Parathyroid adenoma (tissue), 2 donors: ENCODE results near the gene MAGEA9.
"Not testable (repeated sequence)": the region's sequence is repeated elsewhere in the genome, so short reads cannot be mapped to it uniquely, and the experiment has no call there.

ENCODE experiments used
- H2AFZ ChIP-seq: fragments of 300-600 bp; sonication (generic); one replicate; pipeline ENCODE4 v1.7.0; 2017; ENCODE audit warnings: antibody characterized with exemption, mild to moderate bottlenecking
- H3K27ac ChIP-seq: fragments of 300-600 bp; sonication (generic); one replicate; pipeline ENCODE4 v1.7.0; 2017
- H3K27me3 ChIP-seq: fragments of 300-600 bp; sonication (generic); one replicate; pipeline ENCODE4 v1.7.0; 2017; ENCODE audit warnings: low read length; ENCODE audit not compliant: control insufficient read depth, insufficient read depth
- H3K36me3 ChIP-seq: fragments of 300-600 bp; sonication (generic); one replicate; pipeline ENCODE4 v1.7.0; 2017; ENCODE audit warnings: low read length; ENCODE audit not compliant: control insufficient read depth, insufficient read depth
- H3K4me1 ChIP-seq: fragments of 300-600 bp; sonication (generic); one replicate; pipeline ENCODE4 v1.7.0; 2017; ENCODE audit warnings: control low read depth
- H3K4me2 ChIP-seq: fragments of 300-600 bp; sonication (generic); one replicate; pipeline ENCODE4 v1.7.0; 2017; ENCODE audit warnings: low read length
- H3K4me3 ChIP-seq: fragments of 300-600 bp; sonication (generic); one replicate; pipeline ENCODE4 v1.7.0; 2017; ENCODE audit warnings: low read depth, low read length
- H3K79me2 ChIP-seq: fragments of 300-600 bp; sonication (generic); one replicate; pipeline ENCODE4 v1.7.0; 2017; ENCODE audit warnings: control low read depth
- H3K9ac ChIP-seq: fragments of 300-600 bp; sonication (generic); one replicate; pipeline ENCODE4 v1.7.0; 2017; ENCODE audit warnings: mild to moderate bottlenecking
- H3K9me3 ChIP-seq: fragments of 300-600 bp; sonication (generic); one replicate; pipeline ENCODE4 v1.7.0; 2017; ENCODE audit warnings: low read length; ENCODE audit not compliant: control insufficient read depth
- CTCF ChIP-seq: fragments of 300-600 bp; sonication (generic); IDR thresholded peaks from one replicate; pipeline ENCODE4 v1.7.0; 2017; ENCODE audit warnings: antibody characterized with exemption, mild to moderate bottlenecking
- donor health status: primary hyperparathyroidism.

The MAGEA9 gene

GRCh38 chrX:149759824-149760223 is 21.9 kb upstream of the MAGEA9 start:
- H3K79me2 ChIP-seq, result no peaks in the 10 kb centered on the region

GRCh38 chrX:149760965-149761364 is 20.8 kb upstream of the MAGEA9 start:
- TF ChIP-seq CTCF, result no peak
- Histone ChIP-seq H3K9me3 (no peaks in the 10 kb centered on the region), H3K9ac (no peak overlapping the region), H3K27me3 (no peaks in the 10 kb centered on the region), H3K4me3 (no peak overlapping the region), H3K4me1 (no peaks in the 10 kb centered on the region), H3K27ac (no peak overlapping the region), H3K79me2 (no peaks in the 10 kb centered on the region), H3K36me3 (no peaks in the 10 kb centered on the region), H2AFZ (no peak overlapping the region), H3K4me2 (no peak overlapping the region)

More at GRCh38 chrX:149759824-149760223, 21.9 kb upstream of the MAGEA9 start:
- TF ChIP-seq CTCF, result no peak
- H3K4me2 ChIP-seq, result no peak overlapping the region
- H3K9ac ChIP-seq, result no peak overlapping the region
- no peaks in the 10 kb centered on the region for H3K36me3 ChIP-seq
- H3K4me3 ChIP-seq, result no peak overlapping the region
- no peaks in the 10 kb centered on the region for H3K27me3 ChIP-seq
- no peaks in the 10 kb centered on the region for H3K4me1 ChIP-seq
- no peak overlapping the region for H2AFZ ChIP-seq
- no peak overlapping the region for H3K27ac ChIP-seq
- no peaks in the 10 kb centered on the region for H3K9me3 ChIP-seq

GRCh38 chrX:149761858-149762674 is 19.7 kb upstream of the MAGEA9 start:
- not testable (repeated sequence) for H2AFZ ChIP-seq, H3K79me2 ChIP-seq, H3K27ac ChIP-seq, H3K9ac ChIP-seq, H3K27me3 ChIP-seq, H3K4me3 ChIP-seq, H3K9me3 ChIP-seq, H3K4me2 ChIP-seq, H3K4me1 ChIP-seq, H3K36me3 ChIP-seq

GRCh38 chrX:149762696-149763614 is 18.8 kb upstream of the MAGEA9 start:
- Histone ChIP-seq H3K4me3 (no peak overlapping the region), H3K4me2 (no peak overlapping the region), H3K27me3 (no peaks in the 10 kb centered on the region), H3K9ac (no peak overlapping the region), H3K9me3 (no peaks in the 10 kb centered on the region), H3K4me1 (no peaks in the 10 kb centered on the region), H3K36me3 (no peaks in the 10 kb centered on the region), H3K27ac (no peak overlapping the region), H3K79me2 (no peaks in the 10 kb centered on the region), H2AFZ (no peak overlapping the region)
- TF ChIP-seq CTCF, result no peak

GRCh38 chrX:149770344-149770743 is 11.4 kb upstream of the MAGEA9 start:
- H3K4me2 ChIP-seq, H3K27ac ChIP-seq, H3K9ac ChIP-seq, H3K79me2 ChIP-seq, H3K4me3 ChIP-seq, H3K36me3 ChIP-seq, H3K27me3 ChIP-seq, H3K9me3 ChIP-seq, H2AFZ ChIP-seq, H3K4me1 ChIP-seq: not testable (repeated sequence)

- H3K79me2 ChIP-seq, H3K9ac ChIP-seq, H3K27ac ChIP-seq, H3K27me3 ChIP-seq, H3K4me2 ChIP-seq, H3K4me1 ChIP-seq, H3K4me3 ChIP-seq, H3K36me3 ChIP-seq, H2AFZ ChIP-seq, H3K9me3 ChIP-seq: not testable (repeated sequence)
These were observed 8.7 kb upstream of the MAGEA9 start for GRCh38 chrX:149773026-149773425.

- H3K36me3 ChIP-seq, H2AFZ ChIP-seq, H3K27ac ChIP-seq, H3K9me3 ChIP-seq, H3K27me3 ChIP-seq, H3K9ac ChIP-seq, H3K79me2 ChIP-seq, H3K4me3 ChIP-seq, H3K4me1 ChIP-seq, H3K4me2 ChIP-seq: not testable (repeated sequence)
These were observed 8.0 kb upstream of the MAGEA9 start, which contains the start of gene HSFX1 for GRCh38 chrX:149773768-149774167. HSFX1 (plus strand) TSS chrX:149774068; CDS start chrX:149774682, 614 bp downstream.

- not testable (repeated sequence) for H3K36me3 ChIP-seq, H2AFZ ChIP-seq
These were observed 3.7 kb upstream of the MAGEA9 start for GRCh38 chrX:149777999-149778398.

More at GRCh38 chrX:149777999-149778398, 3.7 kb upstream of the MAGEA9 start:
- H3K27ac ChIP-seq, H3K4me2 ChIP-seq, H3K27me3 ChIP-seq, H3K9me3 ChIP-seq, H3K9ac ChIP-seq, H3K4me1 ChIP-seq, H3K79me2 ChIP-seq, H3K4me3 ChIP-seq: not testable (repeated sequence)
